HG03521 (cell line): ENCODE measurements around the gene MMEL1.

Experiments used
- ATAC-seq: cut with Tn5 transposase; IDR thresholded peaks from one replicate; pipeline ENCODE4 v1.9.1; 2021; ENCODE audit warnings: mild to moderate bottlenecking, moderate library complexity; ENCODE audit not compliant: unreplicated experiment

MMEL1 gene

DNA sequence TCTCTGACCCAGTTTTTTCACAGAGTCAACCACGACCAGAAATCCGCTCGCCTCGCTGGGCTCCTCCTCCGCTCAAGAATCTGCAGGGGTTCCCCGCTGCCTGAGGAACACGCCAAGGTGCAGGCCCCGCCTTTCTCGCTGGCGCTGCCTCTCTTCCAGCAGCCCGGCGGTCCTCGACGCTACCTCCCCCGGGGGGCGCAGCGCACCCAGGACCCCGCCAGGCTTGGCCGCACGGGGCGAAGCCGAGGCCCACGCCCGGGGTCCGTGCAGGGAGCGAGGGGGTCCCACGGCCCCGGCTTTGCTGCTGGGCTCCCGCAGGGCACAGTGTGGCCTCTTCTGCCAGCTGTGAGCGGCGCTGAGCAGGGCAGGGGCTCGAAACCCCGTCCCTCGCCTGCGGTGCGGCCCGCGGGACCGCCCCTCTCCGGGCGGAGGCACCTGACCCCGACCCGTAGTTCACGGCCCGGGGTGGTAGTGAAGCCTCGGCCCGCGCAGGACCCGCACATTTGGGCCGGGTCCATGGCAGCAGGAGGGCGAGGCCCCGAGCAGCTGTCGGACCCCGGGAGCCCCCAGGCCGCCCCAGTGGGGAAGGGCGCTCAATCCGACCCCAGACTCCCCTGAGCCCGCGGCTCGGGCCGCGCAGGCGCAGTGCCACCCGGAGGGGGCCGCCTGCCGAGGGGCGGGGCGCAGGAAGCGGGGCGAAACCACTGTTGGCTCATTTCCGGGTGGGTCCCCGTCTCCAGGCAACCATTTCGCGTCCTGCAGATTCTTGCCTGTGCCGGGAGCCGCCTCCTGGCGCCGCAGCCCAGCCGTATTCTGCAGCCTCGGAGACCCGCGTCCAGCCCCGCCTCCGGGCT, 10.0 kb upstream of the MMEL1 start:
- peak; percentile 84 for ATAC-seq

DNA sequence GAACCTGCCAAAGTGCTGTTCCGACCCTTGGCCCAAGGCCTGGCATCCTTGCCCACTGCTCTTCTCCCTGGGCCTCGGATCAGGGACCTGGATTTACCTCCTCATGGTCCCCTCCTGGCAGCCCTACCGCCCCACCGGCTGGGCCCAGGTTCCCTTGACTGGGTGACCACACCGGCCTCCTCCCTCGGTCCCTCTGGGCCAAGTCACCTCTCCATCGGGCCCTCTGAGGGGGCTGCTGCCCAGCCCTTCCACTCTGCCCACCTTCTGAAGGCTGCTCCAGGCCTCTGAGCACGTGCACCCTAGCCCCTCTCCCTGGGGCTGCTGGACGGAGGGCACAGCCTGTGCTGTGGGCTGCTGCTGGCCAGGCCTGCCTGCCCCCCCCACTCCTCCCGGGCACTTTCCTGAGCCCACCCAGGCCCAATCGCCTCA, 9.3 kb upstream of the MMEL1 start:
- ATAC-seq, result no peak

DNA sequence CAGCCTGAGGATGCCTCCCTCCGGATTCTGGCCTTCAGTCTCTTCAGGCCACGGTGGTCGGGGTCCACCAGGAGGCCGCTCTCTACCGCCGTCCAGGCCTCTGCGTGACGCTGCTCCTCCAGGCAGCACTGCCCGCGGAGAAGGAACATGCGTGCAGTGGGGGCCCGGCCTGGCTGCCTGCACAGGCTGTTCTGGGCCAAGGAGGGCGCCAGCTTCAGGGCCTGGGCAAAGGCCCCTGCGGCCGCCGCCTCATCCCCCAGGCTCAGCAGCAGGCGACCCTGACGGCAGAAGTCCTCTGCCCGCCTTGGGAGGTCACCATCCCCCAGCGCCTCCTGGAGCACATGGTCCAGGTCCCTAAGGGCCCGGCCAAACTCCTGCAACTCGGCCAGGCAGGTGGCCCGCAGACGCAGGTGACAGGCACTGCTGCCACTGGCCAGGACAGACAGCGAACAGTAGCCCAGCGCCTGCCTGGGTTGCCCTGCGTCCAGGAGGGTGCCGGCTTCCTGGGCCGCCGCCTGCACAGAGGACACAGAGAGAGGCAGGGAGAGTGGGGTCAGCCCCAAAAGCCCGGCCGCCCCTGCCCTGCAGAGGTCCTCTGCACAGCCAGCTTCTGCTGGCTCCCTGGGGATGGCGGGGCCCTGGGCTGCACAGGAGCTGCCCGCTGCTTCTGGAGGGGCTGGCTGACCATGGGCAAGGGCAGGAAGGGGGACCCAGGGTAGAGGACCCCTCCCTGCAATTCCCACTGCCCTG, 8.7 kb upstream of the MMEL1 start:
- no peak for ATAC-seq

DNA sequence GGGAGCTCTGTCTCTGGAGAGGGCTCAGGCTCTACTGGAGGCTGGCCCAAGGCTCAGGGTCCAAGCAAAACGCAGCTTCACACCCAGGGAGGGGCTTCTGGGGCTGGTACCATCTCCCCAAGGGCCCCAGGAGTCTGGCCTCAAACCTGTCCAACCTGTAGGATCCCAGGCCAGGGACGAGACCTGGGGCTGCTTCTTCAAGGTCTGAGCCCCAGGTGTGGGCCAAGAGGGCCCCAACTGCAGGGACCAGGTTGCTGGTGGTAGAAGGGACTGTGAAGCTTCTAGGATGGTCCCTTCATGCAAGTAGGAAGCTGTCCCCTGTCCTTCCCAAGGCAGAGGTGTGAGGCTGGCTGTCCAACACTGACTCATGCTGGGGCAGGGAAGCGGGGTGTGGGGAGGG, 7.8 kb upstream of the MMEL1 start:
- no peak for ATAC-seq

DNA sequence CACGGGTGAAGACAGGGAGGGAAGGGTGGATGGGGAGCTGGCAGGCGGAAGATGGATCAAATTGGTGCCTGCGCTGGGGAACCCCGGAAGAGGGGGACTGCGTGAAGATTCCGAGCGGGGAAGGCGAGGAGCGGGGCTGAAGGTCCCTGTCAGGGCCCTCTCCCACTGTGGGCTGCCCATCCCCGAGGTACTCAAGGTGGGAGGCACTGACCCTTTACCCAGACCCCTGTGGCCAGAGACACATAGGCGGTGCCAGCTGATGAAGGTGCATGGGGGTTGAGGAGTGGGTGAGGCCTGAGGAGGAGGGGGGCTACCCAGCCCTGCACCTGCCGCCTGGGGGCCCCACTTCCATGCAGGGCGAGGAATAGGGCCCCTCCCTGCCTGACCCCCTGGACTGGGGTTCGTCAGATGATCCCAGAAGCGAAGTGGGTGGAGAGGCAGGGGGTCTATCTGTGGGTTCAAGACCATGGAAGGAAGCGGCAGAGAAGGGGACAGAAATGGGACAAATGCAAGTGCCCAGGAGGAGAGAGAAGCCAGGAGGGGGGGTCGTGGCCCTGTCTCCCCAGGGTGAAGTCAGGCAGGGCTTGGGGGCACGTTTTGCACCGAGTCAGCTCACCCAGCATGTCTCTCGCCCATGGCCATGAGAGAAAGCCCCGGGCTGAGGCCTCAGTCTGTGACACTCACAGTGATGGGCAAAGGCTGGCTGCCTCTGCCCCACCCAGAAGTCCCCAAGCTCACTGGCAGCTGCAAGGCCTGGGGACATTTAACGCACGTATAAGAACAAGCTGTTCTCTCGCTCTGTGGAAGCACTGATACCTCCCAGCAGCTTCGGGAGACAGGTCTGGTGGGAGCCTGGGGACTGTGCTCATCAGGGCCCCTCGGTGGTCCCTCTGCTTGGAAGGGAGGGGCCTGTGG, 7.0 kb upstream of the MMEL1 start:
- ATAC-seq, result no peak

DNA sequence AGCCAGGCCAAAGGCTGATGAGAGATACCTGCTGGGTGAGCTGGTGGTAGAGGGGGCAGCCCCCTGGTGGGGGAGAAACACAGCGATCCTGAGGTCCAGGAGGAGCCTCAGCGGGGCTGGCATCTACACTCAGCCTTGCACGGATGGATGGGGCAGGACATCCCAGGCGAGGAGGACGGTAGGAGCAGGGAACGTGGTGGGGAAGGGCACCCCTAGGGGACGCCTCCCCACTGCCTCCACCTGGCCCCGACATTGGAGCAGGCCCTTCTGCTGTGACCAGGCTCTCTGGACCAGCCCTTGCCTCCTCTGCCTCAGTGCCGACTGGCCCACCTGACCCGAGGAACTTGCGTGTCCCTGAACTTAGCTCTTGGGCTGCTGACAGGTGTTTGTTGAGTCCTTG, 6.4 kb upstream of the MMEL1 start:
- no peak for ATAC-seq

DNA sequence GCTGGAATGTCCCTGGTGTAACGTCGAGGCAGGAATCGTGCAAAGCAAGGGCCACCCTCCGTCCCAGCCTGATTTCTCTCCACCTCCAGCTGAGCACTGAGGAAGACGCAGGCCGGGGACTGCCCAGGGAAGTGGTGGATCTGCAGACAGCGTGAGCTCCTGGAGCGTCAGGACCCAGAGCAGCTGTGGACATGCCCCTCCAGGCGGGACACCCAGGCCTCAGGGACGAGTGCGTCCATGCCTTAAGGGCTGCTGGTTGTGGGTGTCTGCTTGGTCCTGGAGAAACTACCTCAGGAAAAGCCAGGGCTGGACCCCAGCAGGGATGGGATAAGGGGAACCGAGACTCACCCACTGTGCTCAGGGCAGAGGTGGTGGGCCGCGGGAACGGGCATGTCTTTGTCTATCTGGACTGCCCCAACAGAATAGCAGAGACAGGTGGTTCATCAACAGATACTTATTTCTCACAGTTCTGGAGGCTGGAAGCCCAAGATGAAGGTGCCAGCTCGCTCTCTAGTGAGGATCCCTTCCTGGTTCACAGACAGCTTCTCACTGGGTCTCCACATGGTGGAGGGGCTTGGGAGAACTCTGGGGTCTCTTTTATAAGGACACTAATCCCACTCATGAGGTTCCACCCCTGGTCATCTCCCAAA, 5.8 kb upstream of the MMEL1 start:
- no peak for ATAC-seq

DNA sequence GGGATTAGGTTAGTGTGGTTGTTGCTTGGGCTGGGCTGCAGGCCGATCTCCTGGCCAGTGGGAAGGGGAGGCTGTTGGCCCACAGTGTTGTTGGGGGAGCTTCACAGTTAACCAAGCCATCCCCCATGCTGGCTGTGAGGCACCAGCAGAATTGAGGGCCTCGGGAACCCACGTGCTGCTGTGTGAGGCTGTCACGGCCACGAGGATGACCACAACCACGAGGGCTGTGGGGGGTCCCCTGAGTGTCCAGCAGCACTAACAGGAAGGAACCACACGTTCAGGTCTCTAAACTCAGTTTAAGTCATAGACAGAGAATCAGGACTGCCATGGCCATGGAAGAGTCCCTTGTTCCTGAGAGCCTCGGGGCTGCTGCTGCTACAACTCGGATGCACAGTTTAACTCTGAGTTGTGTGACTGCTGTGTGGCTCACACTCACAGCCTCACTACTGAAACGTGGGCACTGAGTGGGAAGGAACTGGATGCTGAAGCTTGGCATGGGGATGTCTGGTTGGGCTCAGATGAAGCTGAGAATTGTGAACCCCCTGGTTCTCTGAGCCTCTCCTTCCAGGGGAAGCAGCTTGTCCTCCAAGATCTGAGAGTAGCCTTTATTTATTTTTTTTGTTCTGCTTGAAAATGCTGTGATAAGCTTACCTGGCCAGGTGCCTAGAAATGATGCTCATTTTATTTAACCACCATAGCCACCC, 4.8 kb upstream of the MMEL1 start:
- no peak for ATAC-seq

DNA sequence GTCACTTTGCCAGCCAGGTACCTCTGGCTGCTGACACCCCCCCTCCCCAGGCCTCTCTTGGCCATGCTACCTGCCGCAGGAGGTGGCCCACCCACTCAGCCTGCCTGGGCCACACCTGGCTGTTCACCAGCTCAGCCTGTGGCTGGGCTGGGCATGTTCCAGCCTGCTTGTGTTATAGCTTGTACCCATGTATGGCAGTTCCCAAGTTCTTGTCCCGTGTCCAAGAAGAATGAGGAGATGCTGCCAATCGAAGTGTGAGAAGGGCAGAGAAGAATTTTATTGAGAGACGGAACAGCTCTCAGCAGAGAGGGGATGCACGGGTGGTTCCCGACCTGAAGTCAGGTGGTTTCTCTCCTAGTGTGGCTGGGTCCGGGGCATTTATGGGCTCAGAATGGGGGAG, 3.9 kb upstream of the MMEL1 start:
- ATAC-seq, result no peak

DNA sequence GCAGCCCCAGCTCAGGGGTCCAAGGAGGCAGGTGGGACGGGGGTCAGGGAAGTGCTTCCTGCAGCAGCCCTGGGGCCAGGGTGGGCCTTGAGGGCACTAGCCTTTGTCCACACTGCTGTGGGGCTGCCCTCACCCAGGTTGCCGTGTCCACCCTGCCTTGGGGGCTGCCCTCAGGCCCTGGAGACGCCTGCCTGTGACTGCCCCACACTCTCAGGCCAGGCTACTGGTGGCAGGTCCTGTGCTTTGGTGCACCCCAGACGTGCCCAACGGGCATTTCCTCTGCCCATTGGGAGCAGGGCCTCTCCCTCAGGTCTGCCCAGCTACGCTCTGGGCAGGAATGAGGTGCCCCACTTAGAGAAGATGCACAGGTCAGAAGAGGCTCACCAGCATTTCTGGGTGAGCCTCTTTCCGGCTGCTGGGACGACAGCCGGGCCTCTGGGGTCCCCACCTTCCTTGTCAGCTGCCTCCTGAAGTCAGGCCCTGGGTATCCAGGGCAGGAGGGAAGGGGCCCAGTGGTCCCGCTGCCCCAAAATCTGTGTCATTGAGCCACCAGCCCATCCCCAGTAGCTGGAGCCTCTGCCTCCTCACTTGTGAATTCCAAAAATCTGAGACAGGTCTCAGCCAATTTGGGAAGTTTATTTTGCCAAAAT, 2.7 kb upstream of the MMEL1 start:
- ATAC-seq, result no peak

DNA sequence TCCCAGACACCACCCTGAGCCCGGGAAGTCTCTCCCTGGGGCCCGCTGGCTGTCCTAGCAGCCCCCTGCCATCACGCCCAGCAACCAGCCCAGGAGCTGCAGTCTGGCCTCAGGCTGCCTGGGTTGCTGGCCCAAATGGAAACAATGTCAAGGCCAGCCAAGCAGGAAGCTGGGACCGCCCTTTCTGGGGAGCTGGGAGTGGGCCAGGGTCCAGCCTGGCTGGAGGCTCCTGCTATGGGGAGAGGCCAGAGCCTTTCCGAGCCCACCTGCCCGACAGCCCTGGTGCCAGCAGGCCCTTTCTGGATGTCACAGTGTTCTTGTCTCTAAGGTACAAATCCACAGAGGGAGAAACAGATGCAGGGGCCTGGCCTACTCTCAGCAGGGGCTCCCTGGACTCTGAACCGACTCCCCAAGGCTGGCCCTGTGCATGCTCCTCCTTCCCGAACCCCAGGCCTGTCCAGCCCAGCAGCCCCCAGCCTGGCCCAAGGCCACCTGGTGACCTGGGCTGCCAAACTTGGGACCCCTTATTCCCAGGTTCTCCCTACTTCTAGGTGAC, 1.2 kb upstream of the MMEL1 start:
- no peak for ATAC-seq

DNA sequence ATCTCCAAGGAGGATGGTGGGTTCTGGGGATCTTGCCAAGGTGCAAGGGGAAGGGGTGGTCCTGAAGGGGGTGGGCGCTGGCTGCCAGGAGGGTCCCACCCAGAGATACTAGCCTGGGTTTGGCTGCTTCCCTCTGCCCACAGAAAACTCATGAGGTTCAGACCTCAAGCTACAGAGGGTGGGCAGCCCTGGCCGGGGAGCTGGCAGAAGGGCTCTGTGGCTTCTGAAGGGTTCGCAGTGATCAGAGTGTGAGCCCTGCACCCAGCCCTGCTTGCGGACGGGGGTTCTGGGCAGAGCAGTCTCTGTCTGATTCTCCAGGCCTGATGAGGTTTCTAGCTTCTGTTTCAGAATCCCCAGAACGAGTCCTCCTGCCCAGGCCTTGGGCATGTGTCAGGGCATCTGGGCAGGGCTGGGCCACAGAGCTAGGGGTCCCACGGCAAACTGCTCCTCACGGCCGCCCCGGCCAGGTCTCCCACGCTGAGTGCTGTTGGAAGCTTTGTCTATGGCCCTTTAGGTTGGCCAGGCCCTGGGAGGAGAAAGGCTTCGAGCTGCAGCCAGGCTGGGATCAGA, 635 bp upstream of the MMEL1 start:
- no peak for ATAC-seq

DNA sequence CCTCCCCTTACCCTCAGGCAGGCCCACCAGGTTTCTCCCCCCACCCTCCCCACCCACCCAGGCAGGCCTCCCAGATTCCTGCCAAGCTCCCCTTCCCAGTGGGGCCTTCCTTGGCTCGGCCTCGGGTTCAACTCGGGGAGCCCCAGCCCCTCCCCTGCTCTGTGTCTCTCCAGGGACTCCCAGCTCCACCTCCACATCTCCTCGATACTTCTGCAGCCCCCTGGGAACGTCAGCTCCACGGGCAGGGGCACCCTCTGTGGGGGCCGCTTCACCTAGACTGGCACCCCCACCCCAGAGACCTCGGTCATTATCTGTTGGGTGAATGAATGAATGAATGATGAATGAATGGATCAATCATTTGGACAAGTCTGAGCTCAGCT, 775 bp downstream of the MMEL1 start:
- ATAC-seq, result no peak

DNA sequence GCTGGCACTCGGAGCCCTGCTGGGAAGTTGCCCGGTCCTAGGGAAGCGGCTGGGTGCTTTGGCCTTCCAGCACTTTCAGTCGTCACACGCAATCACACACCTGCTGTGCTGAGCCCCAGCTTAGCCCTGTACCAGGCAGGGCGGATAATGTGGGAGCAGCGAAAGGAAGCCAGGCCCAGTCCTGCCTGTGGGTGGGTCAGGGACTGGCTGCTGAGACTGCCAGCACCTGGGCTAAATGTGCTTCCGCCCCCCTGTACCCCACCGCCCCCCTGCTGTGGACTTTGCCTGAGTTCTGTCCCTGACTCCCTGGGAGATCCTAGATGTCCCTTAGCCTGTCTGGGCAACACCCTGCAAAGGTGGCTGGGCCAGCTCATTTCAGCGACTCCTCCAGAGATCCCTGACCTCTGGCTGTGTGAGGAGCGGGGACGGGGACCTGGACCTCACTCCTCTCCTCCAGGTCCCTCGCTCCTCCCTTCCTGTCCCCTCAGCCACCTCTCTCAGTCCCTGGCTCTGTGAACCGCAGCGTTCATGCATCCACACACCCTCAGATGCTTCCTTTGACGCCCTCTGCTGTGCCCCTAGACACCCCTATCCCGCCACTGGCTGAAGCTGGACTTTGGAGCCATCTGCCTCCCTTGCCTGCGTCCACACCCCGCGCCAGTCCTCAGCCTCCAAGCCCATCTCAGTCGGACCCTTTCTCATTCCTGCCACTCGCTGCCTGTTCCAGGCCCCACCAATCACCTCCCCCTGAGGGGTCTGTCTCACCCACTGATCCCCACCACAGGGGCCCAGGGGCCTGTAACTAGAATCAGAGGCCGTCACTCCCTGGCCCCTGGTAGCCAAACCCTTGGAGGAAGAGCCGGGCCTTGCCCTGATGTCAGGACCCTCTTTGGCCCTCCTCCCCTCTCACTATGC, 1.4 kb downstream of the MMEL1 start:
- no peak for ATAC-seq

DNA sequence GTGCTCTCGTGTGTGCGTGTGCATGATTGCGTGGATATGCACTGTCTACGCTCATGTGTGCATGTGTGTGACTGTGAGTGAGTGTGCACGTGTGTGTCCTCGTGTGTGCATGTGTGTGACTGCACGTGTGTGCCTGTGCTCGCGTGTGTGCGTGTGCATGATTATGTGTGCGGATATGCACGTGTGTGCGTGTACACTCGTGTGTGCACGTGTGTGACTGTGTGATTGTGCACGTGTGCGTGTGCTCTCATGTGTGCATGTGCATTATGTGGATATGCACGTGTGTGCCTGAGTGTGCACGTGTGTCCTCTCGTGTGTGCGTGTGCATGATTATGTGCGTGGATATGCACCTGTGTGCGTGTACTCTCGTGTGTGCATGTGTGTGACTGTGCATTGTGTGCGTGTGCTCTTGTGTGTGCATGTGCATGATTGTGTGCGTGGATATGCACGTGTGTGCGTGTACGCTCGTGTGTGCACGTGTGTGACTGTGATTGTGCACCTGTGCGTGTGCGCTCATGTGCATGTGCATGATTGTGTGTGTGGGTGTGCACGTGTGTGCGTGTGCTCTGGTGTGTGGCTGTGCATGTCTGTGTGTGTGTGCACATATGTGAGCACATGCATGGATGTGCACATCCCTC, 2.2 kb downstream of the MMEL1 start:
- ATAC-seq, result no peak

DNA sequence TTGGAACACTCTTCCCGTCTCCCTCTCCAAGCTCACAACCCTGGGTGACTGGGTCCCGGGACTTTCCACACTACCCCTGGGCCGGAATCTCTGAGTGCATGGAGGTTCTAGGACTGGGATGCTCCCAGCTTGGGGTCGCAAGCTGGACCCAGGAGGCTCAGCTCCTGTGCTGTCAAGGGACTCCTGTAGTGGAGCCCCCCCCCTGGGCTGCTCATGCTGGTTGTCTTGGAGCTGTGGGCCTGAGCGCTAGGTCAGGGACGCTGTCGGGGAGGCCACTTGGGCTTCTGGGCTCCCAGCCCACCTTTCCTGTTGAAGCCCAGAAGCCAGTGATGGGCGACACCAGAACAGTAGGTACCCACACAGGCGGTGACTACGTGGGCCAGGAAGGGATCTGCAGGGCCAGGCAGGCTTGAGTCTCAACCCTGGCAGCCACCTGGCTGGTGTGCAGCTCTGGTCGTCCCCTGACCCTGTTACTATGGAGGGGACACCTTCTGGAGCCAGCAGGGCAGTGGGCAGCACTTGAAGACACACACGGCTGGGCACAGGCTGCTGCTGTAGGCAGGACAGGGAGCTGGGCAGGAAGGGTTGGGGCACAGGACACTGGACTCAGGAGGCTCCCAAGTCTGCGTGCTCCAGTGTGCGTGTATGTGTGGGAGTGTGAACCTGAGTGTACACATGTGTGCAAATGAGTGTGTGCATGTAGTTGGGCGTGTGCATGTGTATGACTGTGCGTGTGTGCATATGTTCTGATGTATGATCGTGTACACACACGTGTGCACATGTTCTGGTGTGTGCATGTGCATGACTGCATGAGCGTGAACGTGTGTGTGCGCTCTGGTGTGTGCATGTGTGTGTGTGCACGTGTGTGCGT, 3.0 kb downstream of the MMEL1 start:
- ATAC-seq, result no peak
